Pancreas (tissue), 10 donors: ENCODE measurements around the gene CYB5A. TPM values are rescaled to one million over a fixed set of nuclear protein-coding genes. Genes with fewer than 3 reads are reported as not detected.

Experiments used
- ATAC-seq, 4 donors: fragments of 200-7000 bp; cut with Tn5 transposase; one replicate each; pipeline versions ENCODE4 v1.8.0 to v1.9.1; 2020; ENCODE audit warnings: mild to moderate bottlenecking in 4 of 4, moderate library complexity in 4 of 4
- DNase-seq, 6 donors: peaks; one replicate each; pipeline ENCODE4 v3.0.0-alpha.2; 2020
- FAIRE-seq: peaks from 2 replicates; lab custom pipeline; 2012; peaks lifted over from hg19 to GRCh38; lab: Jason Lieb, UNC
- H3K27ac ChIP-seq, 4 donors: fragments of 200-600 bp; sonication (generic); 1 replicate in 3 of 4; 2 replicates in 1 of 4; pipeline versions ENCODE4 v1.5.0 to v1.8.0; 2020
- H3K27me3 ChIP-seq, 4 donors: fragments of 200-600 bp; one replicate each; pipeline ENCODE4 v1.8.0; 2021
- H3K36me3 ChIP-seq, 3 donors: fragments of 200-600 bp; sonication (generic) in 1 of 3; one replicate each; pipeline versions ENCODE4 v1.5.0 to v1.8.0; 2020 to 2021
- H3K4me1 ChIP-seq, 3 donors: fragments of 200-600 bp; one replicate each; pipeline ENCODE4 v1.8.0; 2021
- H3K4me3 ChIP-seq, 4 donors: fragments of 200-600 bp; sonication (generic) in 2 of 4; one replicate each; pipeline versions ENCODE4 v1.5.0 to v1.8.0; 2020 to 2021
- H3K9me3 ChIP-seq, 4 donors: fragments of 200-600 bp; one replicate each; pipeline ENCODE4 v1.8.0; 2021
- CTCF ChIP-seq, 4 donors: fragments of 200-600 bp; sonication (generic) in 3 of 4; IDR thresholded peaks; one replicate each; pipeline versions ENCODE4 v1.5.0 to v1.8.0; 2021; ENCODE audit warnings: antibody characterized with exemption in 4 of 4
- WGBS, 2 donors: extraction: QIAGEN DNeasy Blood & Tissue Kit; methylation state at CpG; one replicate each; pipeline ENCODE4 v1.1.7; 2013; 5-methylcytosine and 5-hydroxymethylcytosine counted together
- intact Hi-C, 3 donors: fragments of 100-400 bp; cut with DNase I; formaldehyde crosslinking; loops; one replicate each; pipeline versions ENCODE4 v1.11.1 to v1.14.2; 2022
- polyA plus RNA-seq, 2 donors: library from polyadenylated mRNA; stranded (reverse); fragments of 200-250 nt; gene quantifications; one replicate each; pipeline ENCODE4 v1.2.3, GENCODE V29; 2013
- total RNA-seq, 6 donors: library from RNA; stranded (reverse); fragmentation: NEBNext Ultra II Directional in 4 of 6; extraction: Animal tissue kit (Norgen Biotek cat#: 25700) in 4 of 6; gene quantifications; one replicate each; pipeline versions ENCODE4 v1.2.1 to v1.2.4, GENCODE V29; 2021 to 2023
- donor health status: healthy with polysubstance abuse.
- donor health status: DM: no; HTN: no; CAD: no; lungs with moderate emphysema.
- donor health status: DM: no; HTN: no; CAD: no.
- donor health status: control.
- donor health status: control.
- donor health status: Bipolar disorder and iron deficiency.
- donor health status: DM: yes; HTN: yes; CAD: no.
- donor health status: DM: no; HTN: no; CAD: no.
- donor health status: DM: no; HTN: no; CAD: no.
- donor health status: DM: yes; HTN: yes; CAD: no.

The CYB5A gene
- total and polyA plus RNA-seq, 8 donors = 120 to 228 (median 177) TPM

GRCh38 chr18:74274700-74275099 is 17.1 kb downstream of the CYB5A start:
- ATAC-seq (no peak), DNase-seq (no peak), FAIRE-seq (no peak)
- Histone ChIP-seq H3K27ac (no peak overlapping the region), H3K4me1 (peaks cover 30 to 61% (median 41%) of the 10 kb centered on the region in 3 donors), H3K36me3 (no peaks in the 10 kb centered on the region), H3K27me3 (no peaks in the 10 kb centered on the region), H3K4me3 (no peak overlapping the region), H3K9me3 (no peaks in the 10 kb centered on the region)
- 53 to 54% methylated on average over 4 of the region's 4 CpGs for WGBS, 2 donors
- no peak for TF ChIP-seq CTCF (IDR thresholded peaks at IDR 0.05)
- intact Hi-C loops = no loop called here

GRCh38 chr18:74273394-74273793 is 18.4 kb downstream of the CYB5A start:
- 19 to 20% methylated on average over 3 of the region's 3 CpGs for WGBS, 2 donors
- no peak for TF ChIP-seq CTCF (IDR thresholded peaks at IDR 0.05)
- Histone ChIP-seq H3K36me3 (no peaks in the 10 kb centered on the region), H3K27ac (peak overlapping the region in 1 of 4 donors; percentile 22), H3K9me3 (no peaks in the 10 kb centered on the region), H3K27me3 (no peaks in the 10 kb centered on the region), H3K4me3 (no peak overlapping the region), H3K4me1 (peaks cover 20 to 51% (median 38%) of the 10 kb centered on the region in 3 donors)
- intact Hi-C loops = no loop called here
- ATAC-seq (peak in 3 of 4 donors; percentile 56 to 59 (median 57)), FAIRE-seq (no peak), DNase-seq (no peak)

GRCh38 chr18:74271635-74272034 is 20.1 kb downstream of the CYB5A start:
- TF ChIP-seq CTCF (IDR thresholded peaks at IDR 0.05) = no peak
- Histone ChIP-seq H3K27ac (no peak overlapping the region), H3K36me3 (no peaks in the 10 kb centered on the region), H3K4me3 (no peak overlapping the region), H3K27me3 (no peaks in the 10 kb centered on the region), H3K4me1 (peaks cover 16 to 51% (median 30%) of the 10 kb centered on the region in 3 donors), H3K9me3 (no peaks in the 10 kb centered on the region)
- ATAC-seq = no peak
- intact Hi-C loops = no loop called here
- FAIRE-seq = no peak
- WGBS, 2 donors = 65 to 78% methylated on average over 3 of the region's 3 CpGs
- DNase-seq = no peak

- FAIRE-seq = no peak
- no peak overlapping the region for H3K27ac ChIP-seq
- H3K36me3 ChIP-seq = peaks cover 0 to 7% (median 0%) of the 10 kb centered on the region in 3 donors
- H3K4me1 ChIP-seq = peaks cover 11 to 41% (median 22%) of the 10 kb centered on the region in 3 donors
- 54 to 58% methylated on average over 11 of the region's 11 CpGs for WGBS, 2 donors
- H3K9me3 ChIP-seq = no peaks in the 10 kb centered on the region
- peak in 1 of 4 donors; percentile 12 for ATAC-seq
- H3K27me3 ChIP-seq = no peaks in the 10 kb centered on the region
- intact Hi-C loops = no loop called here
- no peak overlapping the region for H3K4me3 ChIP-seq
- no peak for TF ChIP-seq CTCF (IDR thresholded peaks at IDR 0.05)
- no peak for DNase-seq
Observed at GRCh38 chr18:74268933-74269620, 22.7 kb downstream of the CYB5A start.

GRCh38 chr18:74268175-74268574 is 23.6 kb downstream of the CYB5A start:
- no peaks in the 10 kb centered on the region for H3K27me3 ChIP-seq
- no peak overlapping the region for H3K27ac ChIP-seq
- intact Hi-C loops = no loop called here
- FAIRE-seq (no peak), ATAC-seq (peak in 2 of 4 donors; percentile 6 to 20), DNase-seq (no peak)
- no peaks in the 10 kb centered on the region for H3K9me3 ChIP-seq
- peaks cover 2 to 32% (median 14%) of the 10 kb centered on the region in 3 donors for H3K4me1 ChIP-seq
- no peak overlapping the region for H3K4me3 ChIP-seq
- H3K36me3 ChIP-seq = peaks cover 0 to 9% (median 0%) of the 10 kb centered on the region in 3 donors
- no peak for TF ChIP-seq CTCF (IDR thresholded peaks at IDR 0.05)
- WGBS, 2 donors = 86% methylated on average over 7 of the region's 7 CpGs
